ENCODE data around the gene PTPRN2. TPM values are rescaled to one million over a fixed set of nuclear protein-coding genes. Genes with fewer than 3 reads are reported as not detected.

The PTPRN2 gene
- total RNA-seq, 4 donors from 2014 or later, result 2.0 to 9.5 (median 2.6) TPM

DNA sequence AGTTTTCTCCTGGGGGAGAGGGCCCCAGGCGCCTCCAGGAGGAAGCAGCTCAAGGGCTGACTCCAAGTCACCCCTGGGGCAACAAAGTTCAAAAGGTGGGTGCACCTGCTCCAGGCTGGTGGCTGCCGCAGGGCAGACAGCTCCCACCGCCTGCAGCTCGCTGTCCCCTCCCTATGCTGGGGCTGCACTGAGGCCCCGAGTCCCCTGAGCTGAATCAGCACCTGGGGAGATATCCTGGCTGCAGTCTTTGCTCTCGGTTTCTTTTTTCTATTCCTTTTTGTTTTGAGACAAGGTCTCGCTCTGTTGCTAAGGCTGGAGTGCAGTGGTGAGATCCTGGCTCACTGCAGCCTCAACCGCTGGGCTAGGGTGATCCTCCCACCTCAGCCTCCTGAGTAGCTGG is 1067.4 kb downstream of the PTPRN2 start:
- TF ChIP-seq, protein P1, sequence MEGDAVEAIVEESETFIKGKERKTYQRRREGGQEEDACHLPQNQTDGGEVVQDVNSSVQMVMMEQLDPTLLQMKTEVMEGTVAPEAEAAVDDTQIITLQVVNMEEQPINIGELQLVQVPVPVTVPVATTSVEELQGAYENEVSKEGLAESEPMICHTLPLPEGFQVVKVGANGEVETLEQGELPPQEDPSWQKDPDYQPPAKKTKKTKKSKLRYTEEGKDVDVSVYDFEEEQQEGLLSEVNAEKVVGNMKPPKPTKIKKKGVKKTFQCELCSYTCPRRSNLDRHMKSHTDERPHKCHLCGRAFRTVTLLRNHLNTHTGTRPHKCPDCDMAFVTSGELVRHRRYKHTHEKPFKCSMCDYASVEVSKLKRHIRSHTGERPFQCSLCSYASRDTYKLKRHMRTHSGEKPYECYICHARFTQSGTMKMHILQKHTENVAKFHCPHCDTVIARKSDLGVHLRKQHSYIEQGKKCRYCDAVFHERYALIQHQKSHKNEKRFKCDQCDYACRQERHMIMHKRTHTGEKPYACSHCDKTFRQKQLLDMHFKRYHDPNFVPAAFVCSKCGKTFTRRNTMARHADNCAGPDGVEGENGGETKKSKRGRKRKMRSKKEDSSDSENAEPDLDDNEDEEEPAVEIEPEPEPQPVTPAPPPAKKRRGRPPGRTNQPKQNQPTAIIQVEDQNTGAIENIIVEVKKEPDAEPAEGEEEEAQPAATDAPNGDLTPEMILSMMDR (IDR thresholded peaks at IDR 0.05), result no peak
- DNase-seq (ENCODE audit: low spot score), result no peak

DNA sequence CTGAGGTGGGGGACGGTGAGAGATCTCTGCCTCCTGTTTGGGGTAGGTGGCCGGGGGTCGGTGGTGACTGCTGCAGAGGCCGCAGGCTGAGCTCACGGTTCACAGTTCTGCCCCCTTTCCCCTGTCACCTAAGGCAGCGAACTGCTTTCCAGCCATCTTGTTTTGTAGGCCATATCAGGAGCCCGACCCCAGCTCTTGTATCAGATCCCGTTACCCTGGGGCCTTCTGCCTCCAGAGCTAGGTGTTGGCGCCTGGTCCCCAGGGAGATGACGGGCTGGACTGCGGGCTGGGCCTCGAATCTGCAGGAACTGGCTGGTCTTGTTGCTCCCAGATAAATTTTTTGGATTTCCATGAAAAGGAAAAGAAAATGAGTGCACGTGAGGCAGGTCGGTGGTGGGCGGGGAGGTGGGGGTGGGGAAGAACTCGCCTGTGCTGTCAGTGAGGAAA is 1067.8 kb downstream of the PTPRN2 start:
- no peak for DNase-seq (ENCODE audit: low spot score)
- TF ChIP-seq, protein P1 (IDR thresholded peaks at IDR 0.05), result no peak
- no peak for ATAC-seq (ENCODE audit: low FRiP score)

More for the DNA sequence above, 1067.4 kb downstream of the PTPRN2 start:
- no peak for ATAC-seq (ENCODE audit: low FRiP score)

DNA sequence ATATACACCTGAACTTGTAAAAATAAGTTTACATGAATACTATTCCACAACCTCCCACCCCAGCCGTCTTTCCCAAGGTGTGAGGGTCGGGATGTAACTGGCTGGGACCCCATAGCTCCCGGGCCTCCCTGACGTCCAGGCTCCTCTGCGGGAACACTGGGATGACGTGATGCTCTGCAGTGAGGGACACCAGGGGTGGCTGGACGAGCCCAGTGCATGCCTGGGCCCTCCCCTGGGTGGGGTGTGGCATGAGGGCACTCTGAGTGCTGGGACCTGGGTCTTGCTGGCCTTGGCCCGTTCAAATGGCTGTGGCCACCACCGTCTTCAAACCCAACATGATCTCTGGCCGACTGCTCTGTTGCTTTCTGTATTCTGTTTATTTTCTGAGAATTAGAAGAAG is 1068.4 kb downstream of the PTPRN2 start:
- TF ChIP-seq, protein P1 (IDR thresholded peaks at IDR 0.05), result no peak
- DNase-seq (ENCODE audit: low spot score), result no peak
- ATAC-seq (ENCODE audit: low FRiP score), result no peak

DNA sequence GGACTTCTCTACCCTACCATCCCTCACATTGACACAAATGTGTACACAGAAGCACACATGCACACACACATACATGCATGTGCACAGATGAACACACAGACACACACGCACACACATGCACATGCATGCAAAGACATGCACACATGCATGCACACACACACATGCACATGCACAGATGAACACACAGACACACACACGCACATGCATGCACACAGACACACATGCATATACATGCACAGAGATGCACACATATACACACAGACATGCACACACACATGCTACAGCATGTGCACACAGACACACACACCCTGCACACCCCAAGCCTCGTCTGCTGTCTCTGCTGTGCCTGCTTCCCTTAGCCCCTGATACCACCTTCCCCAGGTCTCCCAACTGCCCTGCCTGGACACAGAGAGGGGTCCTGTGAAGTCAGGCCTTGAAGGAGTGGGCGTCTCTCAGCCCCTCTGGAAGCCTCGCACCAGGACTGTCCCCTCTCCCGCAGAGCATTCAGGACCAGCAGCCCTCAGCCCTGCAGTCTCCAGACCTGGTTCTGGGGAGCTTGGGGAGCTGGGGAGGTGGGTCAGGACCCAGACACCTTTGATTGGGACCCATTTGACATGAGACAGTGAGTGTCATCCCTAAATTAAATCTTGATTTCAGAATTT is 1069.0 kb downstream of the PTPRN2 start:
- no peak for DNase-seq (ENCODE audit: low spot score)
- no peak for ATAC-seq (ENCODE audit: low FRiP score)
- TF ChIP-seq, protein P1 (IDR thresholded peaks at IDR 0.05), result no peak

DNA sequence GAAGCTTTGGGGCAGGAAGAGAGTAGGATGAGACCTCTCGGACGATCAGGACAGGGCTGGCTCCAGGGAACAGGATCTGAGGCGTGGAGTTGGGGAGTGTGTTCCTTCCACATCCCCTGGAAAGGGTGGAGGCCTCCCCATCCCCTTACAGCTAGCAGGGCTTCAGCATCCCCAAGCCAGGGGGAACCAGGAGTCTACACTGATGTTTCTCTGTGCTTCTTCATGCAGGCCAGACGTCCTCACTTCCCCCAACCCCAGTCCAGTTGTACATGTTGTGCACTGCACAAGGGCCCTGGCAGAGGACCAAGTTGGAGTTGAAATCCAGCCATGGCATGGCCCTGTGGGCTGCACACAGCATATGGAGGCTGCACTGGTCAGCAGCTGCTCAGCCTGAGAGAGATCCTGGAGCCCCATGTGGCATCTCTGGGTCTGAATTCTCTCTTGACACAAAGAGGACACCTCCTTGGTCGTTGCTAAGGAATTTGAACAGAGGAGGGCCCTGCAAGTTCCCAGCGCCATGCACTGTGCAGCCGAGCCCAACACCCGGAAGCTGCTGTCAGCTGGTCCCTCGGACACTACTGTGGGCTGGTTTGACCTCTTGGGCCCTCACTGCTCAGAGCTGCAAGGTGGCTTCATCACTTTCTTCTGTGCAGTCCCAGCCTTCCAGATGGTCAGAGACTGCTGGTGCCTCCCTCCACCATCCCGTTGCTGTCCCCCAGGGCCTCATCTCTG is 1069.7 kb downstream of the PTPRN2 start:
- DNase-seq (ENCODE audit: low spot score) (no peak), ATAC-seq (ENCODE audit: low FRiP score) (no peak)
- TF ChIP-seq, protein P1 (IDR thresholded peaks at IDR 0.05), result no peak

DNA sequence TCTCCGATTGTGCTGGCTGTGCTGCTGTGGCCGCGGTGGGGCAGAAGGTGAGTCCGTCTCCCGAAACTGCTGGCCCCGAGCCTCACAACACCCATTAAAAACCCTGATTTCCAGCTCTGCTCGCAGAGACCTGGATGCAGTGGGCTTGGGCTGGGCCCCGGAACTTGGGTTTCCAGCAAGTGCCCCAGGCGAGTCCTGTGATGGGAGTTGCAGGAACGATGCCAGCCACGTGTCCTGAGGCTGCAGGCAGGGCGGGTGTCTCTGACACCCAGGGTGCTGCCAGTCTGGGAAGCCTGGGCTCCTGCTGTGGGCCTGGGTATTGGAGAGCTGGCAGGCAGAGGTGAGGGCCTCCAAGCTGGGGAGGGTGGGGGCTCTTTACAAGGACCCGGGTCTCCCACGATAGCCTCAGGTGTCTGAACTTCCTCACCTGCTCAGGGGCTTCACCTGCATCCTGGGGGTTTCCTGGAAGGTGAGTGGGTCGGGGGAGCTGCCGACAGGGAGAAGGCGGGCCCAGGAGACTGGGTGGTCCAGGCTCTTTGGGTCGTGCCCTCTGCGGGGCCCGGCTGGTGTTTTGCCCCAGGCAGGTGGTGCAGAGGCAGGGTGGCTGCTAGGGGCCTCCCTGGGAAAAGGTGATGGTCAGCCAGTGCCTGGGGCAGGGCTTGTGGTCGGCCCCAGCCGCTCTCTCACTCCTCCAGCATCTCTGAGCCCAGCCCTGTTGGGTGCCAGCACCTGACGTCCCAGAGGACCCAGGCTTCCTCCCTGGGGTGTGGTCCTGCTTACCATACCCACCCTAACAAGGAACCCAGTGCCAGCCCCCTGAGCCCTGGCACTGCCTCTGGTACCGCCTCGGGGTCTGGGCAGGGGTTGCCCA is 1070.5 kb downstream of the PTPRN2 start:
- ATAC-seq (ENCODE audit: low FRiP score), result no peak
- DNase-seq (ENCODE audit: low spot score), result no peak

More for the DNA sequence above, 1070.5 kb downstream of the PTPRN2 start:
- TF ChIP-seq, protein P1 (IDR thresholded peaks at IDR 0.05), result no peak

All from omental fat pad (tissue), 4 donors.